Stimulated activated naive CD8-positive, alpha-beta T cell treated with anti-CD3 and anti-CD28 coated beads, Interleukin-15, Interleukin-2, amounts not matched to agents 100 ng/mL and 50 ng/mL, for 24 hours (primary cell): ENCODE results near the gene MUC22.
"Not testable (repeated sequence)": the region's sequence is repeated elsewhere in the genome, so short reads cannot be mapped to it uniquely, and the experiment has no call there.

Experiments
- H3K27ac Mint-ChIP-seq: one replicate; pipeline ENCODE4 v1.8.0; 2021; ENCODE audit warnings: mild to moderate bottlenecking, mixed read lengths
- H3K27me3 Mint-ChIP-seq: one replicate; pipeline ENCODE4 v1.8.0; 2021; ENCODE audit warnings: mixed read lengths
- H3K36me3 Mint-ChIP-seq: one replicate; pipeline ENCODE4 v1.8.0; 2021; ENCODE audit warnings: low read depth, mixed read lengths
- H3K4me1 Mint-ChIP-seq: one replicate; pipeline ENCODE4 v1.8.0; 2021; ENCODE audit warnings: low read depth, mixed read lengths
- H3K4me3 Mint-ChIP-seq: one replicate; pipeline ENCODE4 v1.8.0; 2021; ENCODE audit warnings: mild to moderate bottlenecking, mixed read lengths
- H3K9me3 Mint-ChIP-seq: one replicate; pipeline ENCODE4 v1.8.0; 2021; ENCODE audit warnings: mixed read lengths

The MUC22 gene

GRCh38 chr6:31010393-31011060 is at the start of gene MUC22:
Gene MUC22 (plus strand): TSS chr6:31010474. CDS start chr6:31010707, 233 bp downstream.
- H3K9me3 Mint-ChIP-seq, result peaks cover 5% of the 10 kb centered on the region
- H3K27ac Mint-ChIP-seq, result no peak within 1 kb of the TSS
- H3K36me3 Mint-ChIP-seq, result no peaks in the 10 kb centered on the region
- peaks cover 21% of the 10 kb centered on the region for H3K4me1 Mint-ChIP-seq
- peaks cover 32% of the 10 kb centered on the region for H3K27me3 Mint-ChIP-seq
- H3K4me3 Mint-ChIP-seq, result no peak within 1 kb of the TSS

GRCh38 chr6:30960907-30961673 is 49.2 kb upstream of the MUC22 start:
- no peaks in the 10 kb centered on the region for H3K9me3 Mint-ChIP-seq
- no peak overlapping the region for H3K4me3 Mint-ChIP-seq
- no peak overlapping the region for H3K27ac Mint-ChIP-seq
- H3K4me1 Mint-ChIP-seq, result peaks cover 4% of the 10 kb centered on the region
- H3K36me3 Mint-ChIP-seq, result no peaks in the 10 kb centered on the region
- H3K27me3 Mint-ChIP-seq, result peaks cover 33% of the 10 kb centered on the region

- H3K4me1 Mint-ChIP-seq, result no peaks in the 10 kb centered on the region
- H3K4me3 Mint-ChIP-seq, result no peak overlapping the region
- H3K36me3 Mint-ChIP-seq, result no peaks in the 10 kb centered on the region
- no peaks in the 10 kb centered on the region for H3K9me3 Mint-ChIP-seq
- H3K27ac Mint-ChIP-seq, result no peak overlapping the region
- peaks cover 27% of the 10 kb centered on the region for H3K27me3 Mint-ChIP-seq
Measured at GRCh38 chr6:30962716-30963115, 47.6 kb upstream of the MUC22 start.

- H3K4me3 Mint-ChIP-seq, result no peak overlapping the region
Measured at GRCh38 chr6:30963641-30964040, 46.6 kb upstream of the MUC22 start.

GRCh38 chr6:30964075-30964474 is 46.2 kb upstream of the MUC22 start:
- no peak overlapping the region for H3K27ac Mint-ChIP-seq
- H3K4me1 Mint-ChIP-seq, result no peaks in the 10 kb centered on the region
- H3K9me3 Mint-ChIP-seq, result no peaks in the 10 kb centered on the region

More at GRCh38 chr6:30963641-30964040, 46.6 kb upstream of the MUC22 start:
- no peak overlapping the region for H3K27ac Mint-ChIP-seq
- H3K9me3 Mint-ChIP-seq, result no peaks in the 10 kb centered on the region
- H3K36me3 Mint-ChIP-seq, result no peaks in the 10 kb centered on the region
- H3K4me1 Mint-ChIP-seq, result no peaks in the 10 kb centered on the region
- H3K27me3 Mint-ChIP-seq, result peaks cover 23% of the 10 kb centered on the region

GRCh38 chr6:30965140-30965601 is 45.1 kb upstream of the MUC22 start:
- no peaks in the 10 kb centered on the region for H3K36me3 Mint-ChIP-seq
- no peak overlapping the region for H3K27ac Mint-ChIP-seq
- H3K27me3 Mint-ChIP-seq, result peaks cover 23% of the 10 kb centered on the region
- no peaks in the 10 kb centered on the region for H3K9me3 Mint-ChIP-seq
- H3K4me3 Mint-ChIP-seq, result no peak overlapping the region
- H3K4me1 Mint-ChIP-seq, result no peaks in the 10 kb centered on the region

More at GRCh38 chr6:30964075-30964474, 46.2 kb upstream of the MUC22 start:
- Mint-ChIP-seq H3K4me3 (no peak overlapping the region), H3K36me3 (no peaks in the 10 kb centered on the region), H3K27me3 (peaks cover 23% of the 10 kb centered on the region)

- peaks cover 20% of the 10 kb centered on the region for H3K27me3 Mint-ChIP-seq
Measured at GRCh38 chr6:30966154-30966553, 44.1 kb upstream of the MUC22 start.

GRCh38 chr6:30969171-30969570 is 41.1 kb upstream of the MUC22 start:
- H3K36me3 Mint-ChIP-seq, H3K4me1 Mint-ChIP-seq, H3K27ac Mint-ChIP-seq, H3K9me3 Mint-ChIP-seq, H3K4me3 Mint-ChIP-seq: not testable (repeated sequence)
- H3K27me3 Mint-ChIP-seq, result peaks cover 29% of the 10 kb centered on the region

More at GRCh38 chr6:30966154-30966553, 44.1 kb upstream of the MUC22 start:
- H3K27ac Mint-ChIP-seq, result no peak overlapping the region
- H3K9me3 Mint-ChIP-seq, result no peaks in the 10 kb centered on the region
- no peaks in the 10 kb centered on the region for H3K4me1 Mint-ChIP-seq
- no peak overlapping the region for H3K4me3 Mint-ChIP-seq
- no peaks in the 10 kb centered on the region for H3K36me3 Mint-ChIP-seq

- H3K36me3 Mint-ChIP-seq, result no peaks in the 10 kb centered on the region
- no peak overlapping the region for H3K4me3 Mint-ChIP-seq
- H3K27ac Mint-ChIP-seq, result no peak overlapping the region
- peaks cover 14% of the 10 kb centered on the region for H3K27me3 Mint-ChIP-seq
- H3K9me3 Mint-ChIP-seq, result no peaks in the 10 kb centered on the region
- no peaks in the 10 kb centered on the region for H3K4me1 Mint-ChIP-seq
Measured at GRCh38 chr6:30970946-30971345, 39.3 kb upstream of the MUC22 start.

- Mint-ChIP-seq H3K4me1 (no peaks in the 10 kb centered on the region), H3K9me3 (no peaks in the 10 kb centered on the region), H3K4me3 (no peak overlapping the region), H3K36me3 (no peaks in the 10 kb centered on the region), H3K27me3 (peaks cover 15% of the 10 kb centered on the region), H3K27ac (no peak overlapping the region)
Measured at GRCh38 chr6:30972816-30973215, 37.5 kb upstream of the MUC22 start.

- H3K36me3 Mint-ChIP-seq, result no peaks in the 10 kb centered on the region
- H3K27ac Mint-ChIP-seq, result no peak overlapping the region
- peaks cover 28% of the 10 kb centered on the region for H3K27me3 Mint-ChIP-seq
- no peaks in the 10 kb centered on the region for H3K4me1 Mint-ChIP-seq
- no peak overlapping the region for H3K4me3 Mint-ChIP-seq
- no peaks in the 10 kb centered on the region for H3K9me3 Mint-ChIP-seq
Measured at GRCh38 chr6:30974490-30975252, 35.6 kb upstream of the MUC22 start.

- peaks cover 46% of the 10 kb centered on the region for H3K27me3 Mint-ChIP-seq
- no peaks in the 10 kb centered on the region for H3K36me3 Mint-ChIP-seq
- no peaks in the 10 kb centered on the region for H3K4me1 Mint-ChIP-seq
- H3K27ac Mint-ChIP-seq, result no peak overlapping the region
- H3K4me3 Mint-ChIP-seq, result no peak overlapping the region
- H3K9me3 Mint-ChIP-seq, result no peaks in the 10 kb centered on the region
Measured at GRCh38 chr6:30979141-30979540, 31.1 kb upstream of the MUC22 start.

GRCh38 chr6:30979690-30980089 is 30.6 kb upstream of the MUC22 start:
- Mint-ChIP-seq H3K4me3 (no peak overlapping the region), H3K27ac (no peak overlapping the region), H3K4me1 (no peaks in the 10 kb centered on the region), H3K9me3 (no peaks in the 10 kb centered on the region), H3K36me3 (no peaks in the 10 kb centered on the region), H3K27me3 (peaks cover 47% of the 10 kb centered on the region)

GRCh38 chr6:30981942-30982772 is 28.1 kb upstream of the MUC22 start:
- Mint-ChIP-seq H3K4me3 (no peak overlapping the region), H3K27ac (no peak overlapping the region), H3K4me1 (peaks cover 8% of the 10 kb centered on the region), H3K27me3 (peaks cover 51% of the 10 kb centered on the region), H3K9me3 (no peaks in the 10 kb centered on the region), H3K36me3 (no peaks in the 10 kb centered on the region)
